Fibroblast of lung (primary cell): Measurements from ENCODE around the gene RNF180. TPM values are rescaled to one million over a fixed set of nuclear protein-coding genes. Genes with fewer than 3 reads are reported as not detected.

Experiments used
- DNase-seq, 2 donors: peaks; one replicate each; pipeline versions ENCODE4 v3.0.0 to v3.0.0-alpha.2; 2010; ENCODE audit warnings: low read depth in 2 of 2
- H2AFZ ChIP-seq: 2 replicates; pipeline ENCODE4 v1.5.1; 2012; ENCODE audit warnings: low read length, control low read depth, inconsistent platforms
- H3K27ac ChIP-seq: 2 replicates; pipeline ENCODE4 v1.5.1; 2011; ENCODE audit warnings: low read length, control low read depth; ENCODE audit not compliant: insufficient read depth
- H3K27me3 ChIP-seq: 2 replicates; pipeline ENCODE4 v1.5.1; 2011; ENCODE audit warnings: mild to moderate bottlenecking, low read length; ENCODE audit not compliant: control insufficient read depth, insufficient read depth
- H3K36me3 ChIP-seq: 2 replicates; pipeline ENCODE4 v1.5.1; 2011; ENCODE audit warnings: low read length; ENCODE audit not compliant: control insufficient read depth, insufficient read depth
- H3K4me1 ChIP-seq: 2 replicates; pipeline ENCODE4 v1.5.1; 2011; ENCODE audit warnings: low read length; ENCODE audit not compliant: control insufficient read depth, insufficient read depth; ENCODE audit errors: extremely low read depth
- H3K4me2 ChIP-seq: 2 replicates; pipeline ENCODE4 v1.5.1; 2011; ENCODE audit warnings: low read length, control low read depth; ENCODE audit not compliant: insufficient read depth; ENCODE audit errors: extremely low read depth
- H3K4me3 ChIP-seq, 4 experiments: fragments of 200-600 bp in 1 of 4; sonication (generic) in 1 of 4; replicated peaks in 1 of 4; 2 replicates each; pipeline ENCODE4 v1.5.1; 2011 to 2016; ENCODE audit warnings: low read length in 4 of 4, low read depth in 3 of 4, mild to moderate bottlenecking in 3 of 4, control low read depth in 2 of 4, inconsistent platforms in 1 of 4, mixed read lengths in 1 of 4; ENCODE audit not compliant: insufficient read depth in 1 of 4; ENCODE audit errors: control extremely low read depth in 1 of 4
- H3K79me2 ChIP-seq: 2 replicates; pipeline ENCODE4 v1.5.1; 2012; ENCODE audit warnings: mild to moderate bottlenecking, low read length, inconsistent platforms; ENCODE audit not compliant: control insufficient read depth, insufficient read depth
- H3K9ac ChIP-seq: 2 replicates; pipeline ENCODE4 v1.5.1; 2011; ENCODE audit warnings: mild to moderate bottlenecking, low read length, control low read depth; ENCODE audit not compliant: insufficient read depth
- H3K9me3 ChIP-seq: 2 replicates; pipeline ENCODE4 v1.5.1; 2012; ENCODE audit warnings: low read depth, low read length; ENCODE audit not compliant: control insufficient read depth, insufficient read depth
- H4K20me1 ChIP-seq: 2 replicates; pipeline ENCODE4 v1.5.1; 2011; ENCODE audit warnings: low read length; ENCODE audit not compliant: control insufficient read depth, insufficient read depth; ENCODE audit errors: extremely low read depth
- EZH2 ChIP-seq: IDR thresholded peaks from 2 replicates; pipeline ENCODE4 v1.5.1; 2012; ENCODE audit warnings: low read length, control low read depth, mild to moderate bottlenecking; ENCODE audit errors: missing control alignments
- polyA plus RNA-seq, 2 donors: library from polyadenylated mRNA; depleted of rRNA in 1 of 2; stranded (reverse) in 1 of 2; unstranded in 1 of 2; fragments of >200 nt; gene quantifications; 2 replicates each; pipeline ENCODE4 v1.2.1, GENCODE V29; 2011 to 2012; ENCODE audit warnings: missing spikeins in 1 of 2
- total RNA-seq: library from RNA; depleted of rRNA; stranded (reverse); fragments of >200 nt; gene quantifications from 2 replicates; pipeline ENCODE4 v1.2.1, GENCODE V29; 2014
- TF ChIP-seq, protein P1 (sequence below), 2 donors: IDR thresholded peaks in 1 of 2; conservative IDR thresholded peaks in 1 of 2; 1 replicate in 1 of 2; 2 replicates in 1 of 2; pipeline ENCODE4 v1.5.1; 2011 to 2012; ENCODE audit warnings: low read length in 2 of 2, control low read depth in 1 of 2, inconsistent platforms in 1 of 2, low read depth in 1 of 2, mild to moderate bottlenecking in 1 of 2

Gene RNF180
- total and polyA plus RNA-seq, 2 donors (not counting 1 experiment from before 2014, with no cell fraction given): 2.3 to 2.6 TPM

DNA sequence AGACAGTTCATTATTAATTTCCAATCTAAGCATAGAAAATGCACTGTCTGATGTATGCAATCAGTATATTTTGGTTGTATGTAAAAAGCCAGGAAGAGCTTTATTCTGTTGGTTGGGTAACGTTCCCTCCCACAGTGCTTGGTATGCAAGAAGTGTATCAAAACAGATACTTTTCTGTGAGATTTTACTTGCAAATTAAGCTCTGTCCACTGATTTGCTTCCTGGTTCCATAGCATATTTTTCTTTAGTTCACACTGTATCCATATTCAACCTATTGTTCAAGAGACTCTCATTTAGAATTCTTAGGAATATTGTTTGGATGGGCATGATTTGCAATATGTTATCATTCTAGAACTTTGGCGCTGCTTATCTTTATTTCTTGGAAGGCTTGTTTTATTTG, 47.4 kb downstream of the RNF180 start:
- Histone ChIP-seq H3K4me2 (no peak overlapping the region), H2AFZ (no peak overlapping the region)
- TF ChIP-seq EZH2: no peak
- TF ChIP-seq, protein P1, sequence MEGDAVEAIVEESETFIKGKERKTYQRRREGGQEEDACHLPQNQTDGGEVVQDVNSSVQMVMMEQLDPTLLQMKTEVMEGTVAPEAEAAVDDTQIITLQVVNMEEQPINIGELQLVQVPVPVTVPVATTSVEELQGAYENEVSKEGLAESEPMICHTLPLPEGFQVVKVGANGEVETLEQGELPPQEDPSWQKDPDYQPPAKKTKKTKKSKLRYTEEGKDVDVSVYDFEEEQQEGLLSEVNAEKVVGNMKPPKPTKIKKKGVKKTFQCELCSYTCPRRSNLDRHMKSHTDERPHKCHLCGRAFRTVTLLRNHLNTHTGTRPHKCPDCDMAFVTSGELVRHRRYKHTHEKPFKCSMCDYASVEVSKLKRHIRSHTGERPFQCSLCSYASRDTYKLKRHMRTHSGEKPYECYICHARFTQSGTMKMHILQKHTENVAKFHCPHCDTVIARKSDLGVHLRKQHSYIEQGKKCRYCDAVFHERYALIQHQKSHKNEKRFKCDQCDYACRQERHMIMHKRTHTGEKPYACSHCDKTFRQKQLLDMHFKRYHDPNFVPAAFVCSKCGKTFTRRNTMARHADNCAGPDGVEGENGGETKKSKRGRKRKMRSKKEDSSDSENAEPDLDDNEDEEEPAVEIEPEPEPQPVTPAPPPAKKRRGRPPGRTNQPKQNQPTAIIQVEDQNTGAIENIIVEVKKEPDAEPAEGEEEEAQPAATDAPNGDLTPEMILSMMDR (conservative IDR thresholded peaks at IDR 0.05 in 1 of 2, IDR thresholded peaks at IDR 0.05 in 1 of 2; ENCODE audit: low read depth in 1 of 2, low read length in 2 of 2): no peak

GRCh38 chr5:64213531-64213930, 47.9 kb downstream of the RNF180 start:
- no peak for DNase-seq
- H3K27ac ChIP-seq: no peak overlapping the region
- H3K36me3 ChIP-seq: no peaks in the 10 kb centered on the region
- H3K4me3 ChIP-seq: no peak overlapping the region
- no peak overlapping the region for H2AFZ ChIP-seq
- TF ChIP-seq, protein P1 (conservative IDR thresholded peaks at IDR 0.05 in 1 of 2, IDR thresholded peaks at IDR 0.05 in 1 of 2; ENCODE audit: low read depth in 1 of 2, low read length in 2 of 2): no peak
- no peak for TF ChIP-seq EZH2
- no peak overlapping the region for H3K9ac ChIP-seq
- no peak overlapping the region for H3K4me2 ChIP-seq
- H3K79me2 ChIP-seq: no peaks in the 10 kb centered on the region
- no peaks in the 10 kb centered on the region for H3K27me3 ChIP-seq
- peaks cover 7% of the 10 kb centered on the region for H3K4me1 ChIP-seq
- H4K20me1 ChIP-seq: no peaks in the 10 kb centered on the region
- H3K9me3 ChIP-seq: no peaks in the 10 kb centered on the region

More for the DNA sequence above, 47.4 kb downstream of the RNF180 start:
- no peak overlapping the region for H3K27ac ChIP-seq
- no peaks in the 10 kb centered on the region for H3K27me3 ChIP-seq
- H3K36me3 ChIP-seq: no peaks in the 10 kb centered on the region
- DNase-seq: no peak
- H3K4me3 ChIP-seq: no peak overlapping the region
- no peaks in the 10 kb centered on the region for H3K79me2 ChIP-seq
- no peaks in the 10 kb centered on the region for H4K20me1 ChIP-seq
- H3K4me1 ChIP-seq: peaks cover 7% of the 10 kb centered on the region
- no peaks in the 10 kb centered on the region for H3K9me3 ChIP-seq
- no peak overlapping the region for H3K9ac ChIP-seq

GRCh38 chr5:64214132-64214531, 48.5 kb downstream of the RNF180 start:
- Histone ChIP-seq H3K4me1 (peaks cover 7% of the 10 kb centered on the region), H2AFZ (no peak overlapping the region), H3K79me2 (no peaks in the 10 kb centered on the region), H3K36me3 (no peaks in the 10 kb centered on the region), H3K27me3 (no peaks in the 10 kb centered on the region), H4K20me1 (no peaks in the 10 kb centered on the region), H3K9ac (no peak overlapping the region), H3K9me3 (no peaks in the 10 kb centered on the region), H3K27ac (no peak overlapping the region), H3K4me2 (no peak overlapping the region), H3K4me3 (no peak overlapping the region)
- TF ChIP-seq, protein P1 (conservative IDR thresholded peaks at IDR 0.05 in 1 of 2, IDR thresholded peaks at IDR 0.05 in 1 of 2; ENCODE audit: low read depth in 1 of 2, low read length in 2 of 2): no peak
- TF ChIP-seq EZH2: no peak
- no peak for DNase-seq
